ENCODE measurements around the gene SHISA2. TPM values are rescaled to one million over a fixed set of nuclear protein-coding genes. Genes with fewer than 3 reads are reported as not detected.

Gene SHISA2
- total RNA-seq: 9.2 TPM

DNA sequence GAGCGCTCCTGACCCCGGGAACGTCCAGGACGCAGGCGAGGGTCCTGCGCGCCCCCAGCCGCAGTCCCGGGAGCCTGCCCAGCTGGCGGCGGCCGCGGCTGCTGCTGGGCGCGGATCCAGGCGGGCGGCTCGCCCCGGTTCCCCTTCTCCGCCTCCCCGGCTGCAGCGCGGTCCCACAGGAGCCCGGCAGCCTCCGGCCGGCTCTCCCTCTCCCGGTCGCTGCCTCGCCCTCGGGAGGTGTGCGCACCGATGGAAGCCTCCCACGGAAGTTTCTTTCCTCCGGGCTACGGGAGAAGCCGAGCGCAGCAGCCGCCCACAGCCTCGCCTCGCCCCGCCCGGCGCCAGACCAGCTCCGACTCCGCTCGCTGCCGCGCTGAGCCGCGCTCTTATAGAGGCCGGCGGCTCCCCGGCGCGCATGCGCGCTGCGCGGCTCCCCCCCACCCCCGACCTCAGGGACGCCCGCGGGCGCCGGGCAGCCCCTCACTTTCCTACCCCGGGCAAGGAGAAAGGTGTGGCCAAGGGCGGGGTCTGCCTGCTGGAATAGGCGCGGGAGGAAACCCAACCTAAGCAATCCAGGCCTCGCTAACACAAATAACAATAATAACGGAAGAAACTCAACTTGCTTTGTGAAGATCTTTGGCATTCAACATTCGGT lies at the start of gene SHISA2:
SHISA2 (minus strand) TSS at position 360 of the 655 bp plus-strand sequence. CDS start 1,041 bp downstream, outside the sequence.

Other genes starting within 250 kb of the SHISA2 start
- 35.8 TPM for gene RNF6, start 170.3 kb upstream of the SHISA2 start, total RNA-seq
- 93.7 TPM for gene CDK8, start 202.1 kb upstream of the SHISA2 start, total RNA-seq